Epithelial cell of proximal tubule (primary cell): Measurements from ENCODE around the gene CYP27A1. TPM values are rescaled to one million over a fixed set of nuclear protein-coding genes. Genes with fewer than 3 reads are reported as not detected.

ENCODE experiments used
- DNase-seq: peaks from one replicate; pipeline ENCODE4 v3.0.0-alpha.2; 2011; ENCODE audit warnings: low read depth
- H3K4me3 ChIP-seq: 2 replicates; pipeline ENCODE4 v1.5.1; 2011; ENCODE audit warnings: low read depth, mild to moderate bottlenecking, low read length
- CTCF ChIP-seq: conservative IDR thresholded peaks from 2 replicates; pipeline ENCODE4 v1.5.1; 2012; ENCODE audit warnings: low read depth, mild to moderate bottlenecking, low read length
- total RNA-seq: library from RNA; depleted of rRNA; stranded (reverse); fragments of >200 nt; gene quantifications from 2 replicates; pipeline ENCODE4 v1.2.3, GENCODE V29; 2015

The CYP27A1 gene
- total RNA-seq, 1 donor from 2014 or later: 49.0 TPM

GRCh38 chr2:218810256-218810655 lies 28.3 kb downstream of the CYP27A1 start:
- no peak for TF ChIP-seq CTCF
- no peak overlapping the region for H3K4me3 ChIP-seq
- no peak for DNase-seq

- DNase-seq: no peak
- no peak overlapping the region for H3K4me3 ChIP-seq
- no peak for TF ChIP-seq CTCF
These were observed 29.4 kb downstream of the CYP27A1 start for GRCh38 chr2:218811382-218811781.

- DNase-seq: no peak
- no peak overlapping the region for H3K4me3 ChIP-seq
- TF ChIP-seq CTCF: no peak
These were observed 30.3 kb downstream of the CYP27A1 start for GRCh38 chr2:218812096-218812815.

GRCh38 chr2:218812861-218813260 lies 30.9 kb downstream of the CYP27A1 start:
- H3K4me3 ChIP-seq: no peak overlapping the region
- no peak for TF ChIP-seq CTCF
- DNase-seq: no peak

GRCh38 chr2:218813771-218814460 lies 32.0 kb downstream of the CYP27A1 start:
- TF ChIP-seq CTCF: no peak
- no peak overlapping the region for H3K4me3 ChIP-seq
- no peak for DNase-seq

- no peak for TF ChIP-seq CTCF
- H3K4me3 ChIP-seq: no peak overlapping the region
- DNase-seq: no peak
These were observed 32.7 kb downstream of the CYP27A1 start for GRCh38 chr2:218814540-218815243.
